ENCODE results near the gene PPP4R4.
"Not testable (repeated sequence)": the region's sequence is repeated elsewhere in the genome, so short reads cannot be mapped to it uniquely, and the experiment has no call there.

The PPP4R4 gene

GRCh38 chr14:94295360-94296180, 121.4 kb downstream of the PPP4R4 start:
- H3K4me3 ChIP-seq (ENCODE audit: low read depth, low read length): no peak overlapping the region
- no peak for DNase-seq (ENCODE audit: low read depth)

- not testable (repeated sequence) for DNase-seq (ENCODE audit: low read depth); H3K4me3 ChIP-seq (ENCODE audit: low read depth, low read length)
Measured at GRCh38 chr14:94296181-94296545, 122.0 kb downstream of the PPP4R4 start.

DNA sequence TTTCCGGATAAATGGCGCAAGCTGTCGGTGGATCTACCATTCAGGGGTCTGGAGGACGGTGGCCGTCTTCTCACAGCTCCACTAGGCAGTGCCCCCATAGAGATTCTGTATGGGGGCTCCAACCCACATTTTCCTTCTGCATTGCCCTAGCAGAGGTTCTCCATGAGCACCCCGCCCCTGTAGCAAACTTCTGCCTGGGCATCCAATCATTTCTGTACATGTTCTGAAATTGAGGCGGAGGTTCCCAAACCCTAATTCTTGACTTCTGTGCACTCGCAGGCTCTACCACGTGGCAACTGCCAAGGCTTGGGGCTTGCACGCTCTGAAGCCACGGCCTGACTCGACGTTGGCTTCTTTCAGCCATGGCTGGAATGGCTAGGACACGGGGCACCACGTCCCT, 124.0 kb downstream of the PPP4R4 start:
- no peak overlapping the region for H3K4me3 ChIP-seq (ENCODE audit: low read depth, low read length)
- DNase-seq (ENCODE audit: low read depth): no peak

GRCh38 chr14:94303111-94303510, 129.0 kb downstream of the PPP4R4 start:
- H3K4me3 ChIP-seq (ENCODE audit: low read depth, low read length): no peak overlapping the region
- no peak for DNase-seq (ENCODE audit: low read depth)

- no peak overlapping the region for H3K4me3 ChIP-seq (ENCODE audit: low read depth, low read length)
- no peak for DNase-seq (ENCODE audit: low read depth)
Measured at GRCh38 chr14:94304243-94304642, 130.1 kb downstream of the PPP4R4 start.

GRCh38 chr14:94305620-94306019, 131.5 kb downstream of the PPP4R4 start:
- DNase-seq (ENCODE audit: low read depth): no peak
- no peak overlapping the region for H3K4me3 ChIP-seq (ENCODE audit: low read depth, low read length)

- no peak overlapping the region for H3K4me3 ChIP-seq (ENCODE audit: low read depth, low read length)
- no peak for DNase-seq (ENCODE audit: low read depth)
Measured at GRCh38 chr14:94306047-94306978, 132.2 kb downstream of the PPP4R4 start.

- no peak overlapping the region for H3K4me3 ChIP-seq (ENCODE audit: low read depth, low read length)
- no peak for DNase-seq (ENCODE audit: low read depth)
Measured at GRCh38 chr14:94307410-94307992, 133.4 kb downstream of the PPP4R4 start.

- no peak overlapping the region for H3K4me3 ChIP-seq (ENCODE audit: low read depth, low read length)
- no peak for DNase-seq (ENCODE audit: low read depth)
Measured at GRCh38 chr14:94309721-94310120, 135.6 kb downstream of the PPP4R4 start.

- DNase-seq (ENCODE audit: low read depth): no peak
Measured at GRCh38 chr14:94310248-94310647, 136.1 kb downstream of the PPP4R4 start.

DNA sequence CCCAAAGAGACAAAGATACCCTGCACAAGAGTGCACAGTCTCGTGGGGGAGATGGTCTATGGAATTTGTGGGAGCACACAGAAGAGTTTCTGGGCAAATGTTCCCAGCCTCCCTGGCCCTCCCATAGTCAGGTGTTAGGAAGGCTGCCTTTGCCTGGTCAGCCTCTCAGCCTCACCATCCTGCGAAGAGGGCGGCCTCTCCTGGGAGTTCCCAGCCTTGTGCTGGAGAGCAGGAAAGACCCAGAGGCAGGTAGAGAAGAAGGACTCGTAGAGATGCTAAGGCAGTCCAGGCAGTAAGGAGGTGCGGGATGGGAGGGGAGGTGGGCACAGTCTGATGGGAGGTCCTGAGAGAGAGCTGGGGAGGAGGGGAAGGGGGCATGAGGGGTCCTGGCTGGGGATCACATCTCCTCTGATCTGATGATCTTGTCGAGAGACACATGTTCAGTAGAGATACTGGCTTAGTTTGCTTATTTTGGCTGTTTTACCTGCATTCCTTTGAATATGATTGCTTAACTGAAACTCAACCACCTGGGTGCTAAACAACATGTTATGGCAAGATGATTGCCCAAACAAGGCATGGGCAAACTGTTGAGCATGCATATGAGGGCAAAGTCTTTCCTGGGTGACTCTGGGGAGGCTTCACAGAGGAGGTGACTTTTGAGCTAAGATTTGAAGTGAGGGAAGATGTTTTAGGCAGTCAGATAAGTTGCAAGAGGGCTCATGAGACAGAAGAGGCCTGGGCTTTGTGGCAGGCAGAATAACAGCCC, 138.5 kb downstream of the PPP4R4 start:
- no peak for DNase-seq (ENCODE audit: low read depth)
- H3K4me3 ChIP-seq (ENCODE audit: low read depth, low read length): no peak overlapping the region

More at GRCh38 chr14:94310248-94310647, 136.1 kb downstream of the PPP4R4 start:
- no peak overlapping the region for H3K4me3 ChIP-seq (ENCODE audit: low read depth, low read length)

- no peak overlapping the region for H3K4me3 ChIP-seq (ENCODE audit: low read depth, low read length)
- peak; percentile 23 for DNase-seq (ENCODE audit: low read depth)
Measured at GRCh38 chr14:94313991-94314655, 140.0 kb downstream of the PPP4R4 start.

- H3K4me3 ChIP-seq (ENCODE audit: low read depth, low read length): no peak overlapping the region
- DNase-seq (ENCODE audit: low read depth): no peak
Measured at GRCh38 chr14:94314890-94315289, 140.8 kb downstream of the PPP4R4 start.

DNA sequence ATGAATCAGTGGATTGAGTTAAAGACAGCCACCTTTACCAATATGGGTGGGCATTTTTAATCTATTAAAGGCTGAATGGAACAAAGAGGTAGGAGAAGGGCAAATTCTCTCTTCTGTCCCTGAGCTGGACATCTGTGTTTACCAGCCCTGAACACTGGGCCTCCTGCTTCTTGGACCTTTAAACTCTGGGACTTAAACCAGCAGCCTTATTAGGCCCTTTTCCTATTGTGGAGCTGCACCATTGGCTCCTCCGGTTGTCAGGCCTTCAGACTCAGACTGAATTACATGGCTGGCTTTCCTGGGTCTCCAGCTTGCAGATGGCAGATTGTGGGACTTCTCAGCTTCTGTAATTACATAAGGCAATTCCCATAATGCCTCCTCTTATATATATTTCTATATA, 142.6 kb downstream of the PPP4R4 start:
- no peak for DNase-seq (ENCODE audit: low read depth)
- no peak overlapping the region for H3K4me3 ChIP-seq (ENCODE audit: low read depth, low read length)

- no peak overlapping the region for H3K4me3 ChIP-seq (ENCODE audit: low read depth, low read length)
- DNase-seq (ENCODE audit: low read depth): peak; percentile 38
Measured at GRCh38 chr14:94317259-94317658, 143.1 kb downstream of the PPP4R4 start.

GRCh38 chr14:94320243-94320642, 146.1 kb downstream of the PPP4R4 start:
- H3K4me3 ChIP-seq (ENCODE audit: low read depth, low read length): no peak overlapping the region
- no peak for DNase-seq (ENCODE audit: low read depth)

GRCh38 chr14:94321421-94322271, 147.5 kb downstream of the PPP4R4 start:
- H3K4me3 ChIP-seq (ENCODE audit: low read depth, low read length): no peak overlapping the region
- no peak for DNase-seq (ENCODE audit: low read depth)

All from skeletal muscle cell (primary cell).